ENCODE measurements around the gene MAPKAPK2.

GRCh38 chr1:206674236-206674635, 10.5 kb upstream of the MAPKAPK2 start:
- no peak for TF ChIP-seq CTCF (IDR thresholded peaks at IDR 0.05)
- no peak for TF ChIP-seq POLR2A (IDR thresholded peaks at IDR 0.05)
